C4-2B (cell line): ENCODE results near the gene SUN1.

ENCODE experiments used
- ZFX ChIP-seq: fragments of 450-650 bp; IDR thresholded peaks from 2 replicates; pipeline ENCODE4 v1.6.1; 2017
- TF ChIP-seq, protein P1 (sequence below): fragments of 450-650 bp; conservative IDR thresholded peaks from 2 replicates; pipeline ENCODE4 v1.5.1; 2017; ENCODE audit warnings: mild to moderate bottlenecking

DNA sequence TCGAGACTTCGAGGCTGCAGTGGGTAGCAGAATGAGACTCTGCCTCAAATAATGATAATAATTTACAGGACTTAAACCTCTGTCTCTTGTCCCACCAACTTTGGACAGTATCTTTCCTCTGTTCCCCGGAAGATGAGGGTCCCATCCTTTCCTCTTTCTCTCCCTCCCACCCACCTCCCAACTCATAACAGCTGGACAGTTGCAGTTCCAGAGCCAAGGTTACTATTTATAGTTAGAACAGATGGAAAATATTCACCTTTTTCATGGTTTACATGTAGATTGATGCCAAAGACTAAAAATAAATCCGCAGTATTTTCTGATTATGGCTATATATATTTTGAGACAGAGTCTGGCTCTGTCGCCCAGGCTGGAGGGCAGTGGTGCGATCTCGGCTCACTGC lies 31.6 kb upstream of the SUN1 start:
- TF ChIP-seq, protein P1, sequence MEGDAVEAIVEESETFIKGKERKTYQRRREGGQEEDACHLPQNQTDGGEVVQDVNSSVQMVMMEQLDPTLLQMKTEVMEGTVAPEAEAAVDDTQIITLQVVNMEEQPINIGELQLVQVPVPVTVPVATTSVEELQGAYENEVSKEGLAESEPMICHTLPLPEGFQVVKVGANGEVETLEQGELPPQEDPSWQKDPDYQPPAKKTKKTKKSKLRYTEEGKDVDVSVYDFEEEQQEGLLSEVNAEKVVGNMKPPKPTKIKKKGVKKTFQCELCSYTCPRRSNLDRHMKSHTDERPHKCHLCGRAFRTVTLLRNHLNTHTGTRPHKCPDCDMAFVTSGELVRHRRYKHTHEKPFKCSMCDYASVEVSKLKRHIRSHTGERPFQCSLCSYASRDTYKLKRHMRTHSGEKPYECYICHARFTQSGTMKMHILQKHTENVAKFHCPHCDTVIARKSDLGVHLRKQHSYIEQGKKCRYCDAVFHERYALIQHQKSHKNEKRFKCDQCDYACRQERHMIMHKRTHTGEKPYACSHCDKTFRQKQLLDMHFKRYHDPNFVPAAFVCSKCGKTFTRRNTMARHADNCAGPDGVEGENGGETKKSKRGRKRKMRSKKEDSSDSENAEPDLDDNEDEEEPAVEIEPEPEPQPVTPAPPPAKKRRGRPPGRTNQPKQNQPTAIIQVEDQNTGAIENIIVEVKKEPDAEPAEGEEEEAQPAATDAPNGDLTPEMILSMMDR: no peak
- TF ChIP-seq ZFX: no peak
